H1 (cell line): ENCODE measurements around the gene AMER2. TPM values are rescaled to one million over a fixed set of nuclear protein-coding genes. Genes with fewer than 3 reads are reported as not detected.

Experiments
- CTCF ChIA-PET: fragments of 300-600 bp; sonication (Branson Sonifier 250); formaldehyde crosslinking; loops from one replicate; lab custom pipeline; 2021; ENCODE audit not compliant: partially characterized antibody; lab: Charles Lee
- POLR2A ChIA-PET: fragments of 300-600 bp; sonication (Branson Sonifier 250); formaldehyde crosslinking; loops from one replicate; lab custom pipeline; 2021; ENCODE audit warnings: inconsistent platforms; ENCODE audit not compliant: partially characterized antibody; lab: Charles Lee
- DNase-seq, 2 experiments: peaks; one replicate each; pipeline versions ENCODE4 v3.0.0 to v3.0.0-alpha.2; 2010 to 2022; ENCODE audit warnings: low spot score in 2 of 2, low read depth in 1 of 2, mixed read lengths in 1 of 2
- FAIRE-seq: peaks from 2 replicates; lab custom pipeline; 2011; peaks lifted over from hg19 to GRCh38; lab: Jason Lieb, UNC
- H2AFZ ChIP-seq: 2 replicates; pipeline ENCODE4 v1.8.1; 2012; ENCODE audit warnings: low read length, inconsistent platforms
- H2AK5ac ChIP-seq: 2 replicates; pipeline ENCODE4 v1.6.1; 2013; ENCODE audit warnings: low read depth, low read length
- H2BK120ac ChIP-seq: replicated peaks from 2 replicates; pipeline ENCODE3; 2013; ENCODE audit warnings: low read depth, low read length, inconsistent platforms
- H2BK12ac ChIP-seq: 2 replicates; pipeline ENCODE4 v1.6.1; 2013; ENCODE audit warnings: low read depth, low read length
- H2BK15ac ChIP-seq: 2 replicates; pipeline ENCODE4 v1.6.1; 2013; ENCODE audit warnings: low read length
- H2BK20ac ChIP-seq: 2 replicates; pipeline ENCODE4 v1.6.1; 2013; ENCODE audit warnings: low read length
- H2BK5ac ChIP-seq: 2 replicates; pipeline ENCODE4 v1.6.1; 2013; ENCODE audit warnings: low read depth, low read length
- H3K14ac ChIP-seq: 2 replicates; pipeline ENCODE4 v1.6.1; 2013; ENCODE audit warnings: inconsistent platforms; ENCODE audit not compliant: insufficient read length
- H3K18ac ChIP-seq: 2 replicates; pipeline ENCODE4 v1.6.1; 2013; ENCODE audit warnings: low read length; ENCODE audit errors: extremely low read depth
- H3K23ac ChIP-seq: 2 replicates; pipeline ENCODE4 v1.6.1; 2013; ENCODE audit warnings: inconsistent platforms; ENCODE audit not compliant: insufficient read length
- H3K23me2 ChIP-seq: 2 replicates; pipeline ENCODE4 v1.6.1; 2013; ENCODE audit warnings: low read depth, low read length
- H3K27ac ChIP-seq: 2 replicates; pipeline ENCODE4 v1.6.1; 2011; ENCODE audit warnings: low read depth, low read length, inconsistent platforms
- H3K27me3 ChIP-seq, 4 experiments: replicated peaks in 1 of 4; 1 replicate in 1 of 4; 2 replicates in 3 of 4; pipeline versions ENCODE4 v1.6.1 to v1.8.1; 2011 to 2013; ENCODE audit warnings: low read length in 3 of 4, mild to moderate bottlenecking in 3 of 4, inconsistent platforms in 2 of 4, mixed read lengths in 2 of 4, moderate library complexity in 1 of 4; ENCODE audit not compliant: control insufficient read depth in 3 of 4, insufficient read depth in 3 of 4; ENCODE audit errors: extremely low read depth in 1 of 4
- H3K36me3 ChIP-seq, 4 experiments: 2 replicates each; pipeline versions ENCODE4 v1.6.1 to v1.8.1; 2011 to 2013; ENCODE audit warnings: mild to moderate bottlenecking in 4 of 4, low read length in 3 of 4, moderate library complexity in 2 of 4, control low read depth in 1 of 4, inconsistent platforms in 1 of 4; ENCODE audit not compliant: insufficient read depth in 4 of 4, control insufficient read depth in 2 of 4
- H3K4ac ChIP-seq: replicated peaks from 2 replicates; pipeline ENCODE3; 2013; ENCODE audit warnings: low read length, low read depth, mixed read lengths, inconsistent platforms; ENCODE audit not compliant: insufficient read length
- H3K4me1 ChIP-seq, 4 experiments: replicated peaks in 1 of 4; 1 replicate in 1 of 4; 2 replicates in 3 of 4; pipeline versions ENCODE4 v1.6.1 to v1.8.1; 2011 to 2013; ENCODE audit warnings: low read length in 3 of 4, inconsistent platforms in 2 of 4, mixed read lengths in 1 of 4; ENCODE audit not compliant: insufficient read depth in 4 of 4, control insufficient read depth in 3 of 4
- H3K4me2 ChIP-seq, 2 experiments: 2 replicates each; pipeline versions ENCODE4 v1.6.1 to v1.8.1; 2011 to 2013; ENCODE audit warnings: low read depth in 2 of 2, low read length in 2 of 2, control low read depth in 1 of 2, inconsistent platforms in 1 of 2, mild to moderate bottlenecking in 1 of 2; ENCODE audit not compliant: insufficient read depth in 1 of 2
- H3K4me3 ChIP-seq, 4 experiments: fragments of 200-600, 300-600 bp in 1 of 4; sonication (generic), shearing (Covaris generic), sonication (Bioruptor Twin) in 1 of 4; 2 replicates each; pipeline versions ENCODE4 v1.5.1 to v1.8.1; 2011 to 2016; ENCODE audit warnings: low read length in 4 of 4, low read depth in 3 of 4, control low read depth in 2 of 4, inconsistent platforms in 2 of 4, mild to moderate bottlenecking in 2 of 4, mixed read lengths in 1 of 4, moderate library complexity in 1 of 4; ENCODE audit not compliant: insufficient read depth in 2 of 4; ENCODE audit errors: extremely low read depth in 1 of 4
- H3K56ac ChIP-seq: replicated peaks from 2 replicates; pipeline ENCODE3; 2013; ENCODE audit warnings: low read depth, mild to moderate bottlenecking, mixed read lengths, low read length, inconsistent platforms; ENCODE audit not compliant: insufficient read length
- H3K79me1 ChIP-seq: 2 replicates; pipeline ENCODE4 v1.6.1; 2013; ENCODE audit warnings: low read depth, low read length, control low read depth
- H3K79me2 ChIP-seq, 2 experiments: 2 replicates each; pipeline versions ENCODE4 v1.6.1 to v1.8.1; 2012 to 2013; ENCODE audit warnings: low read length in 2 of 2, mild to moderate bottlenecking in 2 of 2, inconsistent platforms in 1 of 2; ENCODE audit not compliant: insufficient read depth in 2 of 2, control insufficient read depth in 1 of 2
- H3K9ac ChIP-seq, 4 experiments: replicated peaks in 1 of 4; 1 replicate in 1 of 4; 2 replicates in 3 of 4; pipeline versions ENCODE4 v1.6.1 to v1.8.1; 2011 to 2013; ENCODE audit warnings: low read depth in 3 of 4, low read length in 3 of 4, control low read depth in 2 of 4, mild to moderate bottlenecking in 2 of 4, moderate library complexity in 2 of 4, inconsistent platforms in 1 of 4; ENCODE audit errors: extremely low read depth in 1 of 4
- H3K9me3 ChIP-seq, 2 experiments: 2 replicates each; pipeline versions ENCODE4 v1.6.1 to v1.8.1; 2012 to 2013; ENCODE audit warnings: mild to moderate bottlenecking in 2 of 2, moderate library complexity in 2 of 2, control low read depth in 1 of 2, inconsistent platforms in 1 of 2, low read depth in 1 of 2, low read length in 1 of 2, mixed read lengths in 1 of 2; ENCODE audit not compliant: insufficient read depth in 2 of 2
- H4K20me1 ChIP-seq, 2 experiments: replicated peaks in 1 of 2; 2 replicates each; pipeline versions ENCODE3 to v1.8.1; 2011 to 2013; ENCODE audit warnings: inconsistent platforms in 2 of 2, low read length in 2 of 2, mild to moderate bottlenecking in 1 of 2; ENCODE audit not compliant: insufficient read depth in 2 of 2, control insufficient read depth in 1 of 2
- H4K5ac ChIP-seq: 2 replicates; pipeline ENCODE4 v1.6.1; 2013; ENCODE audit warnings: low read length, low read depth, mixed read lengths, inconsistent platforms; ENCODE audit not compliant: insufficient read length
- H4K8ac ChIP-seq: 2 replicates; pipeline ENCODE4 v1.8.0; 2013; ENCODE audit warnings: mild to moderate bottlenecking, moderate library complexity, low read length, inconsistent platforms; ENCODE audit not compliant: insufficient read depth; ENCODE audit errors: extremely low read depth
- H4K91ac ChIP-seq: replicated peaks from 2 replicates; pipeline ENCODE3; 2013; ENCODE audit warnings: low read length, mixed read lengths, inconsistent platforms; ENCODE audit not compliant: insufficient read length
- ASH2L ChIP-seq: fragments of 200-600, 300-600 bp; sonication (generic); IDR thresholded peaks from one replicate; pipeline ENCODE4 v1.7.1; 2017; ENCODE audit warnings: low read length
- BACH1 ChIP-seq: IDR thresholded peaks from 2 replicates; pipeline ENCODE4 v1.6.1; 2012; ENCODE audit warnings: low read length, improper control_type of control experiment
- RNF2 ChIP-seq: fragments of 200-900, 300-1000 bp; sonication (generic); IDR thresholded peaks from 2 replicates; pipeline ENCODE4 v1.7.1; 2016; ENCODE audit warnings: borderline replicate concordance, low read depth, mild to moderate bottlenecking, antibody characterized with exemption, low read length; ENCODE audit not compliant: poor library complexity, severe bottlenecking; ENCODE audit errors: missing control alignments
- SP2 ChIP-seq: IDR thresholded peaks from 2 replicates; pipeline ENCODE4 v1.6.1; 2012; ENCODE audit warnings: mild to moderate bottlenecking, low read length, inconsistent platforms
- SP4 ChIP-seq: IDR thresholded peaks from 2 replicates; pipeline ENCODE4 v1.6.1; 2012; ENCODE audit warnings: low read length, inconsistent platforms
- ZNF274 ChIP-seq: IDR thresholded peaks from 2 replicates; pipeline ENCODE4 v1.7.0; 2012; ENCODE audit warnings: low read length, borderline replicate concordance; ENCODE audit errors: extremely low read depth
- WGBS, 2 experiments: shearing (Covaris generic) in 1 of 2; methylation state at CpG; one replicate each; pipeline versions ENCODE4 v1.1.6 to v1.1.7; 2013 to 2015; ENCODE audit warnings: low lambda C conversion rate in 2 of 2, mixed read lengths in 2 of 2, inconsistent platforms in 1 of 2, low coverage in 1 of 2, missing lambda C conversion rate in 1 of 2; ENCODE audit not compliant: insufficient replicate concordance in 2 of 2, insufficient coverage in 1 of 2, insufficient read length in 1 of 2; ENCODE audit errors: extremely low coverage in 1 of 2, missing lambda C conversion rate in 1 of 2; 5-methylcytosine and 5-hydroxymethylcytosine counted together
- polyA plus RNA-seq, 7 experiments: library from polyadenylated mRNA; depleted of rRNA in 3 of 7; stranded (reverse) in 5 of 7; unstranded in 2 of 7; fragments of >200 nt in 5 of 7; fragments of 200-250 nt in 2 of 7; gene quantifications; 1 replicate in 5 of 7; 2 replicates in 1 of 7; 4 replicates in 1 of 7; pipeline versions ENCODE4 v1.2.1 to v1.2.3, GENCODE V29; 2011 to 2013; ENCODE audit warnings: missing spikeins in 2 of 7, mixed read lengths in 2 of 7
- total RNA-seq: library from RNA; stranded (reverse); fragmentation: NEBNext Ultra II Directional; extraction: Animal tissue kit (Norgen Biotek cat#: 25700); gene quantifications from 2 replicates; pipeline ENCODE4 v1.2.1, GENCODE V29; 2021

Gene AMER2
- total and polyA plus RNA-seq, 2 of the 8 experiments (the other 6 are each of a cell fraction or from before 2014, with no cell fraction given): 0.14 to 0.50 TPM

DNA sequence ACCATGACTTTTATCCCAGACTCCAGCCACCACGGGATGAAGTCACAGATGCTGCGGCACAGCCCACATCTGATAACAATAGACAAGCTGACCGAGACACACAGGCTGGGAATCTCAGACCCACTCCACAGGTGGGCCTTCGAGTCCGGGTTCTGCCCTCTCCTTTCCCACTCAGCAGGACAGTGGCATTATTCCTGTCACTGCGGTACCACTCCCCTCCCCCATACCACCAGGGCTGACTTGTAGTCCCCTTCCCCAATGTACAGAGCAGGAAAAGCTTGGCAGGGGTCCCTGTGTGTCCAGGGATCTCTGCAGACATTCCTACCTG lies 179 bp upstream of the AMER2 start:
- Histone ChIP-seq H4K5ac (no peak overlapping the region), H2AK5ac (no peak overlapping the region), H3K27ac (no peak overlapping the region), H3K4ac (no peak overlapping the region), H4K8ac (no peak overlapping the region), H4K20me1 (peaks cover 0 to 3% of the 10 kb centered on the region in 2 experiments), H3K4me3 (peak overlapping the region in 1 of 4 experiments; percentile 68; a peak in 1 of 8 replicates), H3K23me2 (peaks cover 11% of the 10 kb centered on the region; the same call in 1 of the 2 replicates), H3K4me2 (peak overlapping the region; percentile 62 to 86; a peak in 2 of 4 replicates), H3K36me3 (no peaks in the 10 kb centered on the region; a peak in 1 of 8 replicates), H3K79me2 (no peaks in the 10 kb centered on the region), H3K79me1 (no peaks in the 10 kb centered on the region), H3K9ac (no peak overlapping the region)
- DNase-seq (no peak), FAIRE-seq (no peak)
- POLR2A ChIA-PET: interaction anchor here (0.7 to 1.1 kb wide), 2 partner anchors 9 to 12 kb away, joined by 3 read pairs; no protein-coding TSS in a partner anchor
- WGBS, 2 experiments: 73% methylated on average over 6 of the region's 6 CpGs; no CpG with 5 or more reads in 1 of the 2 experiments
- TF ChIP-seq RNF2: no peak
- no peak for TF ChIP-seq ZNF274
- TF ChIP-seq SP2: no peak
- no peak for TF ChIP-seq ASH2L
- no peak for TF ChIP-seq SP4
- TF ChIP-seq BACH1: no peak
- TF ChIP-seq, all 59 proteins: peak for 0
- Histone ChIP-seq H3K56ac (no peak overlapping the region), H3K18ac (no peak overlapping the region), H2BK12ac (0 out of 2 replicates have a peak overlapping the region, but pooled peaks have one; percentile 69), H2AFZ (no peak overlapping the region), H3K9me3 (peaks cover 0 to 8% of the 10 kb centered on the region in 2 experiments; a peak in 1 of 4 replicates), H3K27me3 (peaks cover 23 to 44% (median 39%) of the 10 kb centered on the region in 4 experiments), H3K14ac (no peak overlapping the region), H3K4me1 (peaks cover 2 to 12% (median 7%) of the 10 kb centered on the region in 4 experiments; a peak in 6 of 7 replicates), H3K23ac (no peak overlapping the region), H2BK5ac (no peak overlapping the region), H2BK120ac (no peak overlapping the region), H2BK20ac (no peak overlapping the region), H2BK15ac (no peak overlapping the region), H4K91ac (no peak overlapping the region)
- CTCF ChIA-PET: interaction anchor here (1.5 kb wide), 1 partner anchor 19 kb away, joined by 3 read pairs; no protein-coding TSS in a partner anchor
